ENCODE measurements around the gene RPEL1.
"Not testable (repeated sequence)": the region's sequence is repeated elsewhere in the genome, so short reads cannot be mapped to it uniquely, and the experiment has no call there.

The RPEL1 gene
- 0 to 0.39 (median 0.21) reads per million in 4 experiments for total RNA-seq

DNA sequence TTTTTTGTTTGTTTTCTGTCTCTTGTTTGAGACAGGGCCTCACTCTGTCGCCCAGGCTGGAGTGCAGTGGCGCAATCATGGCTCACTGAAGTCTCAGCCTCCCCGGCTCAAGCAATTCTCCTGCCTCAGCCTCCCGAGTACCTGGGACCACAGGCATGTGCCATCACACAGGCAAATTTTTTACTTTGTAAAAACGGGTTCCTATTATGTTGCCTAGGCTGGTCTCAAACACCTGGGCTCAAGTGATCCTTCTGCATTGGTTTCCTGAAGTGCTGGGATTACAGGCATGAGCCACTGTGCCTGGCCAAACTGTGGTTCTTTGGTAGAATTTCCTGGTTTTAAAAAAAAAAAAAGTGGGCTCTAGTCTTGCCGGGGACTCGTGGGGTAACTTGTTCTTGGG lies at the start of gene RPEL1:
Gene RPEL1, plus strand, starts transcription at position 301 of the 400 bp plus-strand sequence. CDS start 110 bp downstream, outside the sequence.
- not testable (repeated sequence) for DNase-seq

DNA sequence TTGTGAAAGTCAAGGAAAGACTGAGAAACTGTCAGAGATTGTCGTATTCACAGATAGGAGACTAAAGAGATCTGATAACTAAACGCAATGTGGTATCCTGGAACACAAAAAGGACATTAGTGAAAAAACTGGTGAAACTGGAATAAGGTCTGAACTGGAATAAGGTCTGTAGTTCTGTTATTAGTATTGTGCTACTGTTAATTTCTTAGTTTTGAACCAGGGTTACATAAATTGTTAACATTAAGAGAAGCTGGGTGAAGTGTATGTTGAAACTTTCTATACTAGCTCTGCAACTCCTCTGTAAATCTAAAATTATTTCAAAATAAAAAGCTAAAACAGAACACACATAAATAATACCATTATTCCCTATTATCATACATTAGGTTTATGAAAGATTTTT lies 49.2 kb upstream of the RPEL1 start:
- DNase-seq, result no peak

DNA sequence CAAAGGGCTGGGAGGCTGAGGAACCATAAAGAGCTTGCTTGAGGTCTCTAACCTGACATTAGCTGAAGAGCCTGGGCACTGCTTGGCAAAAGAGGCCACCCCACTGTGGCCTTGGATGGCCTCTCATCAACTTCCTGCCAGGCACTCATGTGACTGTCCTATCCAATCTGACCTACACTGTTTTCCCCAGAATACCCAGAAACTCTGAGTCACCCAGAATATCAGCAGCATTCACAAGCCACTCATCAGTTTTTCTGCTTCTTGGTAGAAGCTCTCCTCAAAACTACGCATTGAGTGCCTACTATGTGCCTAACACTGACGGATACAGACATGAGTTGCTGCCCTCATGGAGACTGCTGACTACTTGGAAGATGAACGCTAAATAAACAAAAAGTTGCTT lies 48.5 kb upstream of the RPEL1 start:
- no peak for DNase-seq

- no peak for DNase-seq
Observed at GRCh38 chr10:103197903-103198302, 47.8 kb upstream of the RPEL1 start.

GRCh38 chr10:103198648-103199047 lies 47.0 kb upstream of the RPEL1 start:
- no peak for DNase-seq

GRCh38 chr10:103199488-103199887 lies 46.2 kb upstream of the RPEL1 start:
- DNase-seq, result no peak

DNA sequence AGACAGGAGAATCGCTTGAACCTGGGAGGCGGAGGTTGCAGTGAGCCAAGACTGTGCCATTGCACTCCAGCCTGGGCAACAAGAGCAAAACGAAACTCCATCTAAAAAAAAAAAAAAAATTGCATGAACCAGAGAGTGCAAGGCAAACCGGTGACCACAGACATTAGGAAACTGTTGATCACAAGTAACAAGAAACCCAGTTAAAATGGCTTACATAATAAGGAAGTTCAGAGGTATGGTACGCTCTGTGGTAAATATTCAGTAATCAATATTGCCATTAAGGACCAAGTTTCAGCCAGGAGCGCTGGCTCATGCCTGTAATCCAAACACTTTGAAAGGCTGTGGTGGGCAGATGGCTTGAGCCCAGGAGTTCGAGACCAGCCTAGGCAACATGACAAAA lies 43.4 kb upstream of the RPEL1 start:
- DNase-seq, result no peak

GRCh38 chr10:103203466-103203865 lies 42.2 kb upstream of the RPEL1 start:
- DNase-seq, result no peak

DNA sequence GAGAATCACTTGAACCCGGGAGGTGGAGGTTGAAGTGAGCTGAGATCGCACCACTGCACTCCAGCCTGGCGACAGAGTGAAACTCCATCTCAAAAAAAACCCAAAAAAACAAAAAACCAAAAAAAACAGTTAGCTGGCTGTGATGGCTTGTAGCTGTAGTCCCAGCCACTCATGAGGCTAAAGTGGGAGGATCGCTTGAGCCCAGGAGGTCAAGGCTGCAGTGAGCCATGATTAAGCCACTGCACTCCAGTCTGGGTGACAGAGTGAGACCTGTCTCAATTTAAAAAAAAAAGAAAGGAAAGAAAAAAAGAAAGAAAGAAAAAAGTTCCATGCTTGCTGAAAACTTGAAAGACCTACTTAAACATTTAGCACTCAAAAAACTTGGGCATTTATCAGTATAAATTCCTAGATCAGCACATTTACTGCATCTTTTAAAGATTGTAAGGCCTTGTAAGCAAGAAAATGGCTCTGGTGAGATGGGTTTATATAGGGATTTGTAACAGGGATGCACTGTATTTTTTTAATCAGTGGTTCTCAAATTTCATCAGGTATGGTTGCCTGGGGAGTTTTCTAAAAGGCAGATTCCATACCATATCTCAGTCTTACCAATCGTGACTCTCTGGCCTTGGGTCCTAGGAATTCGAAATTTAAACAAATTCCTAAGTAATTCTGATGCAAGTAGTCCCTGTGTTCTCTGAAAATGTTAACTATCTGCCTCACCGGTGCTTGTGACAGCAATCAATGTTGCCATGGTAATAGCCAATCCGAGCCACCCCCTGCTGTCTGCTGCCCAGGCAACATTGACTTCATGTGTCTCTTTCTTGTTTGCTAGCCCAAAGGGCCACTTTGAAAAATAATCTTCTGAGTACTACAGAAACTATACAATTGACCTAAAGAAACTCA lies 41.1 kb upstream of the RPEL1 start:
- DNase-seq, result no peak

- DNase-seq, result not testable (repeated sequence)
Observed at GRCh38 chr10:103205401-103205800, 40.3 kb upstream of the RPEL1 start.

- DNase-seq, result not testable (repeated sequence)
Observed at GRCh38 chr10:103206715-103207114, 39.0 kb upstream of the RPEL1 start.

GRCh38 chr10:103207141-103207540 lies 38.5 kb upstream of the RPEL1 start:
- DNase-seq, result no peak

DNA sequence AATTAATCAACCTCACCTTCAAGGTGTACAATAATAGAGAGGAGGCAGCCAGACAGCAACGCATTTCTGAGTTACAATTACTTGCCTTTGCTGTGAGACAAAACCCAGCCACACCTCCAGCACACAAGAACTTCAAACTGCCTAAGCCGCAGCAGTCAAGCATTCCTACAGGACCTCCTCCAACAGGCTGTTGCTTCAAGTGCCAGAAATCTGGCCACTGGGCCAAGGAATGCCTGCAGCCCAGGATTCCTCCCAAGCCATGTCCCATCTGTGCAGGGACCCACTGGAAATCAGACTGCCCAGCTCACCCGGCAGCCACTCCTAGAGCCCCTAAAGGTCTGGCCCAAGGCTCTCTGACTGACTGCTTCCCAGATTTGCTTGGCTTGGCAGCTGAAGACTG lies 38.0 kb upstream of the RPEL1 start:
- not testable (repeated sequence) for DNase-seq

GRCh38 chr10:103210262-103210661 lies 35.4 kb upstream of the RPEL1 start:
- not testable (repeated sequence) for DNase-seq

DNA sequence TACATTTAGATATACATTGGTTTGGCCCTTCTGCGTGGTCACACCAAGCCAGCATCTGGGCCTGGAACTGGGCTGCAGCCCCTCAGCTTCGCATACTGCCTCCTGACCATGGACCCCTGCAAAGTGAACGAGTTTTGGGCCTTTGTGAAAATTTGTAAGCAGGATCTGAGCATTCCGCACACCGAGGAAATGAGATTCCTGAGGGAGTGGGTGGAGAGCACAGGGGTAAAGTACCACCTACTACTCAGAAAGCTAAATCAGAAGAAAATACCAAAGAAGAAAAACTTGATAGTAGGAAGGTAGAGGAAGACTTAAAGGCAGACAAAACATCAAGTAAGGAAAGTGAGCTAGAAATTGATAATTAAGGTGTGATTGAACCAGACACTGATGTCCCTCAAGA lies 30.1 kb upstream of the RPEL1 start:
- no peak for DNase-seq

- not testable (repeated sequence) for DNase-seq
Observed at GRCh38 chr10:103216362-103216761, 29.3 kb upstream of the RPEL1 start.

DNA sequence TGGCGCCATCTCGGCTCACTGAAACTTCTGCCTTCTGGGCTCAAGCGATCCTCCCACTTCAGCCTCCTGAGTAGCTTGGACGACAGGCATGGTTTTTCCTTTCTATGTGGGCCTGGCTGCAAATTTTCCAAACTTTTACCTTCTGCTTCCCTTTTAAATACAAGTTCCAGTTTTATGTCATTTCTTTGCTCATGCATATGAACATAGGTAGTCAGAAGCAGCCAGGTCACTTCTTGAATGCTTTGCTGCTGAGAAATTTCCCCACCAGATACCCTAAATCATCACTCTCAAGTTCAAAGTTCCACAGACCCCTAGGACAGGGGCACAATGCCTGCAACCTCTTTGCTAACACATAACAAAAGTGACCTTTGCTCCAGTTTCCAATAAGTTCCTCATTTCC lies 21.6 kb upstream of the RPEL1 start:
- no peak for DNase-seq

- DNase-seq, result not testable (repeated sequence)
Observed at GRCh38 chr10:103224721-103225120, 21.0 kb upstream of the RPEL1 start.

- no peak for DNase-seq
Observed at GRCh38 chr10:103225939-103226338, 19.7 kb upstream of the RPEL1 start.

GRCh38 chr10:103227416-103227815 lies 18.3 kb upstream of the RPEL1 start:
- DNase-seq, result no peak

- no peak for DNase-seq
Observed at GRCh38 chr10:103231047-103231551, 14.6 kb upstream of the RPEL1 start.

GRCh38 chr10:103232131-103232673 lies 13.5 kb upstream of the RPEL1 start:
- no peak for DNase-seq

DNA sequence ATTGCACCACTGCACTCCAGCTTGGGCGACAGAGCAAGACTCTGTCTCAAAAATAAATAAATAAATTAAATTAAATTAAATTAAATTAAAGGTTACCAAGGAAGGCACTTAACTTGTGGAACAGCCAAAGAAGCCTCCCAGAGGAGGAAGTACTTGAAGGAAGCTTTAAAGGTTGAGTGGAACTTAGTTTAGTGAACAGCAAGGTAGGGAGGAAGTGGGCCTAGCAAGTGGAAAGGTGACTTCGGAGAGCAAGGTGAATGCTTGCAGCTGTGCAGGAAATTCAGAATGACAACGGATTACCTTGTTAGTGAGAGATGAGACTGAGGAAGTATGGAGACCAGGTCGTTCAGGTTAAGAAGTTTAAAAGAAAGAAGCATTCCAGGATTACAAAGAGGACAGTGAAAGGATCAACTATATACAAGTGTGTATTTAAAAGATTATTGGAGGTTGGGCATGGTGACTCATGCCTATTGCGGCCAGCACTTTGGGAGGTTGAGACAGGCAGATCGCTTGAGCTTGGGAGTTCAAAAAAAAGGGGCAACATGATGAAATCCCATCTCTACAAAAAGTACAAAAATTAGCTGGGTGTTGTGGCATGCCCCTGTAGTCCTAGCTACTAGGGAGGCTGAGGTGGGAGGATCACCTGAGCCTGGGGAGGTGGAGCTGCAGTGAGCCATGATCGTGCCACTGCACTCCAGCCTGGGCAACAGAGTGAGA lies 12.8 kb upstream of the RPEL1 start:
- no peak for DNase-seq
